A549 (cell line): ENCODE measurements around the gene TNS2. TPM values are rescaled to one million over a fixed set of nuclear protein-coding genes. Genes with fewer than 3 reads are reported as not detected.

Experiments
- ATAC-seq, 2 experiments: fragments of 200-7000 bp in 1 of 2; fragments of >200 bp in 1 of 2; cut with Nextera tagmentation in 1 of 2; cut with Tn5 transposase in 1 of 2; 3 replicates each; pipeline versions ENCODE4 v1.8.0 to v1.9.1; 2018 to 2020; ENCODE audit warnings: mild to moderate bottlenecking in 1 of 2, moderate library complexity in 1 of 2
- CTCF ChIA-PET: fragments of 300-600 bp; sonication (Branson Sonifier 250); formaldehyde crosslinking; extraction: SDS; loops from one replicate; lab custom pipeline; 2021; ENCODE audit warnings: antibody characterized with exemption, inconsistent platforms; lab: Yijun Ruan, JAX
- POLR2A ChIA-PET: fragments of 350-600 bp; formaldehyde crosslinking; extraction: SDS; loops from one replicate; lab custom pipeline; 2021; ENCODE audit warnings: antibody characterized with exemption, inconsistent platforms; lab: Yijun Ruan, JAX
- DNase-seq, 2 experiments: peaks; one replicate each; pipeline versions ENCODE4 v3.0.0 to v3.0.0-alpha.2; 2011 to 2016; ENCODE audit warnings: low read depth in 1 of 2, low spot score in 1 of 2
- FAIRE-seq: peaks from 2 replicates; lab custom pipeline; 2011; peaks lifted over from hg19 to GRCh38; lab: Jason Lieb, UNC
- H3K27ac ChIP-seq, 2 experiments: fragments of >200 bp; sonication (Bioruptor Twin); formaldehyde crosslinking; 3 replicates each; pipeline ENCODE4 v1.5.1; 2016 to 2017
- H3K4me1 ChIP-seq: fragments of >200 bp; sonication (Bioruptor Twin); formaldehyde crosslinking; 3 replicates; pipeline ENCODE4 v1.6.1; 2016
- H3K4me2 ChIP-seq: fragments of >200 bp; sonication (Bioruptor Twin); formaldehyde crosslinking; 3 replicates; pipeline ENCODE4 v1.6.1; 2016
- H3K4me3 ChIP-seq: fragments of >200 bp; sonication (Bioruptor Twin); formaldehyde crosslinking; 3 replicates; pipeline ENCODE4 v1.5.1; 2016
- H3K9me3 ChIP-seq: fragments of >200 bp; sonication (Bioruptor Twin); formaldehyde crosslinking; 3 replicates; pipeline ENCODE4 v1.6.1; 2016
- ATOH8 ChIP-seq: fragments of 250-450 bp; sonication (Bioruptor Pico); IDR thresholded peaks from 2 replicates; pipeline ENCODE4 v1.5.0; 2020; ENCODE audit warnings: low read depth, mild to moderate bottlenecking, moderate library complexity
- CBX8 ChIP-seq: fragments of 200-600 bp; sonication (generic); IDR thresholded peaks from 2 replicates; pipeline ENCODE4 v1.6.1; 2016
- CEBPB ChIP-seq, 2 experiments: fragments of >200 bp in 1 of 2; sonication (Bioruptor Twin) in 1 of 2; formaldehyde crosslinking in 1 of 2; IDR thresholded peaks; 2 replicates each; pipeline ENCODE4 v1.6.1; 2012 to 2016
- CHD2 ChIP-seq: fragments of 150-350 bp; IDR thresholded peaks from 2 replicates; pipeline ENCODE4 v1.6.1; 2014; ENCODE audit warnings: low read length; ENCODE audit not compliant: partially characterized antibody
- EHMT2 ChIP-seq: fragments of 200-600 bp; sonication (generic); IDR thresholded peaks from 2 replicates; pipeline ENCODE4 v1.6.1; 2016; ENCODE audit warnings: antibody characterized with exemption, low read depth, mild to moderate bottlenecking, moderate library complexity
- ELK1 ChIP-seq: fragments of 150-350 bp; IDR thresholded peaks from 2 replicates; pipeline ENCODE4 v1.6.1; 2014; ENCODE audit warnings: low read depth, mild to moderate bottlenecking, low read length
- GATA3 ChIP-seq: IDR thresholded peaks from 2 replicates; pipeline ENCODE4 v1.6.1; 2012; ENCODE audit warnings: borderline replicate concordance
- HES2 ChIP-seq: fragments of >200 bp; sonication (Bioruptor Twin); formaldehyde crosslinking; IDR thresholded peaks from 2 replicates; pipeline ENCODE4 v1.6.1; 2016
- HOXA7 ChIP-seq: fragments of 250-450 bp; sonication (Bioruptor Pico); IDR thresholded peaks from 2 replicates; pipeline ENCODE4 v1.5.0; 2020; ENCODE audit warnings: mild to moderate bottlenecking, moderate library complexity
- HOXB13 ChIP-seq: fragments of 250-450 bp; sonication (Bioruptor Pico); IDR thresholded peaks from 2 replicates; pipeline ENCODE4 v1.5.0; 2020; ENCODE audit warnings: low read depth, mild to moderate bottlenecking, moderate library complexity
- MAFK ChIP-seq: fragments of 450-650 bp; IDR thresholded peaks from 2 replicates; pipeline ENCODE4 v1.6.1; 2014; ENCODE audit not compliant: partially characterized antibody
- MYC ChIP-seq: IDR thresholded peaks from 2 replicates; pipeline ENCODE4 v1.6.1; 2012; ENCODE audit warnings: mild to moderate bottlenecking, inconsistent platforms, low read length, improper control_type of control experiment, borderline replicate concordance
- NFE2L2 ChIP-seq: fragments of 150-350 bp; conservative IDR thresholded peaks from 2 replicates; pipeline ENCODE4 v1.6.1; 2014; ENCODE audit warnings: low read length
- PHF8 ChIP-seq: fragments of 200-600 bp; sonication (generic); IDR thresholded peaks from 2 replicates; pipeline ENCODE4 v1.6.1; 2016; ENCODE audit warnings: low read depth, mild to moderate bottlenecking, antibody characterized with exemption, moderate library complexity, borderline replicate concordance
- RARB ChIP-seq: fragments of 250-450 bp; sonication (Bioruptor Pico); IDR thresholded peaks from 2 replicates; pipeline ENCODE4 v1.8.0; 2021; ENCODE audit warnings: mild to moderate bottlenecking, moderate library complexity
- REST ChIP-seq: fragments of 200-600 bp; sonication (generic); IDR thresholded peaks from 2 replicates; pipeline ENCODE4 v1.6.1; 2016; ENCODE audit warnings: antibody characterized with exemption, mild to moderate bottlenecking, moderate library complexity
- RNF2 ChIP-seq: fragments of 200-600 bp; sonication (generic); IDR thresholded peaks from 2 replicates; pipeline ENCODE4 v1.6.1; 2016; ENCODE audit warnings: low read depth, mild to moderate bottlenecking, antibody characterized with exemption, moderate library complexity, borderline replicate concordance
- SMC3 ChIP-seq: fragments of >200 bp; sonication (Bioruptor Twin); formaldehyde crosslinking; IDR thresholded peaks from 3 replicates; pipeline ENCODE4 v1.6.1; 2018; ENCODE audit warnings: inconsistent platforms
- ZC3H11A ChIP-seq: fragments of 450-650 bp; IDR thresholded peaks from 2 replicates; pipeline ENCODE4 v1.6.1; 2014; ENCODE audit warnings: antibody characterized with exemption, mild to moderate bottlenecking
- ZFP36 ChIP-seq: fragments of 450-650 bp; IDR thresholded peaks from 2 replicates; pipeline ENCODE4 v1.6.1; 2014; ENCODE audit warnings: borderline replicate concordance; ENCODE audit not compliant: partially characterized antibody
- WGBS: methylation state at CpG from one replicate; pipeline ENCODE4 v1.1.6; 2017; ENCODE audit errors: missing lambda C conversion rate; 5-methylcytosine and 5-hydroxymethylcytosine counted together
- polyA plus RNA-seq, 4 experiments: library from polyadenylated mRNA; depleted of rRNA in 3 of 4; stranded (reverse); fragments of >200 nt; fragmentation: RNase III in 1 of 4; extraction: RNeasy Plus Mini Kit Qiagen cat#74134 plus additional on column Dnase treatment in 1 of 4; gene quantifications; 2 replicates in 3 of 4; 3 replicates in 1 of 4; pipeline ENCODE4 v1.2.3, GENCODE V29; 2011 to 2017

The TNS2 gene
- polyA plus RNA-seq, 2 of the 4 experiments (the other 2 are of a cell fraction): 11.5 to 15.3 TPM

DNA sequence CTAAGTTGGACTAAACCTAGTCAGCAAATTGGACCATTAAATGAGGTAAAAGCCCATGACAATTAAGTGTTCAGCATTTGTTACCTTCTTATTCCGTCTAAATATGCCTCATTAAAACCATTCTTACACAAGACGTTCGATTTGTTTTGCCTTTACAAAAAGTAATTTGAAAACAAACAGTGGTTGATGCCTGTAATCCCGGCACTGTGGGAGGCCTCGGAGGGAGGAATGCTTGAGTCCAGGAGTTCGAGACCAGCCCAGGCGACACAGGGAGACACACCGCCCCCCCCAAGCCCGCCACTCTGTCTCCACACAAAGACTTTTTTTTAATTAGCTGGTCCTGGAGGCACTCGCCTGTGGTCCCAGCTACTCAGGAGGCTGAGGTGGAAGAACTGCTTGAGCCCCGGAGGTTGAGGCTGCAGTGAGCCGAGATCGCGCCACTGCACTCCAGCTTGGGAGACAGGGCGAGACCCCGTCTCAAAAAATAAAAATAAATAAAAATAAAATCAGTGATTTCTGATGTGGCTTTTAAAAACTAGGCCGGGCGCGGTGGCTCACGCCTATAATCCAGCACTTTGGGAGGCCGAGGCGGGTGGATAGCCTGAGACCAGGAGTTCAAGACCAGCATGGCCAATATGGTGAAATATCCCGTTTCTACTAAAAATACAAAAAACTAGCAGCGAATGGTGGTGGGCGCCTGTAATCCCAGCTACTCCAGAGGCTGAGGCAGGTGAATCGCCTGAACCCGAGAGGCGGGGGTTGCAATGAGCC lies 44.5 kb upstream of the TNS2 start:
- ATAC-seq: peak in 1 of 2 experiments; percentile 2; a peak in 1 of 6 replicates
- CTCF ChIA-PET: interaction anchor here (0.6 to 4.0 kb wide), 8 partner anchors 12 to 127 kb away, joined by 3 to 32 read pairs (median 4); no protein-coding TSS in a partner anchor
- 4% methylated on average over 28 of the region's 28 CpGs for WGBS

DNA sequence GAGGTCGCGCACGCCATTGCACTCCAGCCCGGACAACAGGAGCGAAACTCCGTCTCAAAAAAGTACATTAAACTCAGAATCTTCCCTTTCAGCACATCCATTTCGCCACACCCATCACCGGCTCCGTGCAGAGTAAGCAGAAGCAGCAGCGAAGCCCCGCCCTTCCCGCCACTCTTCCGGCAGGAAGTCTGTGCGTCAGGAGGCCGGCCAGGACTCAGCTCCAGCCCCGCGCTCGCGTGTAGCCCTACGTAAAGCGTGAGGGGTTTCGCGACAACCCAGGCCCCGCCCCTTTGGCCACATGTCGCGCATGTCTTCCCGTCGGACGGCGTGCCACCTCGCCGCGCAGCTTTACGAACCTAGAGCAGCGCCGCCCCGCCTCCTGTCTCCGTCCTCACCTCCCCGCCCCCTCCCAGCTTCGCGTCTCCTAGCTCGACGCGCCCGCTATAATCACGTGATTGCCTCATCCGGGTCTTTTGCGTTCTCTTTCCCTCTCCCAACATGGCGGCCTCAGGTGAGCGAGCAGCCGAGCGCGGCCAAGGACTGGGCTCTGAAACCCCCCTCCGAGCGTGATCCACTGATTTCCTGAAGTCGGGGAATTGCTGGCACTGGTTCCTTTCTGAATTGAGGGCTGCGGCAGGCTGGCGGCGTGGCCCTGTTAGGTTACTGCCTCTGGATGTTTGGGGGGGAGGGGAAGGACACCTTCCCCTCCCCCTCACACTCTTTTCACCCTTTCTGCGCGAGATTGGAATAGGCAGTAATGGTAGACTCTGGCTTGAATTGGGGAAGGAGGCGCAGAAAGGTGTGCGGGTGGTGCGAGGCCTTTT lies 43.7 kb upstream of the TNS2 start, which contains the start of gene EIF4B:
Gene EIF4B (plus strand): TSS at position 471 of the 824 bp plus-strand sequence. CDS start 28 bp downstream, at position 499.
- H3K9me3 ChIP-seq: no peaks in the 10 kb centered on the region
- H3K4me3 ChIP-seq: peak within 1 kb of the TSS; percentile 88
- ChIA-PET CTCF (interaction anchor here (0.6 to 4.0 kb wide), 7 partner anchors 13 to 128 kb away, joined by 3 to 32 read pairs (median 3); no protein-coding TSS in a partner anchor), POLR2A (interaction anchor here (0.5 to 3.5 kb wide), 28 partner anchors 9 to 859 kb away, joined by 3 to 44 read pairs (median 4); partner anchors contain the start of genes KRT8, TARBP2 and TNS2)
- H3K4me1 ChIP-seq: peaks cover 47% of the 10 kb centered on the region
- H3K27ac ChIP-seq: peak within 1 kb of the TSS; percentile 95 to 99
- peak within 1 kb of the TSS; percentile 88 for H3K4me2 ChIP-seq
- FAIRE-seq (peak; percentile 68), DNase-seq (peak; percentile 96 to 100), ATAC-seq (peak; percentile 94 to 95)
- 2% methylated on average over 54 of the region's 64 CpGs for WGBS
- TF ChIP-seq NFE2L2: no peak
- TF ChIP-seq GATA3: no peak
- TF ChIP-seq REST: no peak
- TF ChIP-seq CHD2: peak; percentile 83
- no peak for TF ChIP-seq HES2
- peak; percentile 63 for TF ChIP-seq HOXA7
- no peak for TF ChIP-seq SMC3
- peak; percentile 95 for TF ChIP-seq MAFK
- no peak for TF ChIP-seq ELK1
- no peak for TF ChIP-seq CBX8
- TF ChIP-seq ZFP36: no peak
- no peak for TF ChIP-seq RARB
- TF ChIP-seq EHMT2: no peak
- TF ChIP-seq ATOH8: peak; percentile 72; the same call in 1 of the 2 replicates
- no peak for TF ChIP-seq HOXB13
- peak in 1 of 2 experiments; percentile 21; a peak in 1 of 4 replicates for TF ChIP-seq CEBPB (IDR thresholded peaks at IDR 0.05)
- TF ChIP-seq MYC: peak; percentile 83
- peak; percentile 64; the same call in 1 of the 2 replicates for TF ChIP-seq PHF8

More for the DNA sequence above, 44.5 kb upstream of the TNS2 start:
- no peak for FAIRE-seq
- POLR2A ChIA-PET: interaction anchor here (0.5 to 3.5 kb wide), 25 partner anchors 8 to 858 kb away, joined by 3 to 44 read pairs (median 4); partner anchors contain the start of genes KRT8, TARBP2 and TNS2
- Histone ChIP-seq H3K4me1 (peaks cover 41% of the 10 kb centered on the region), H3K4me2 (peak overlapping the region; percentile 88), H3K9me3 (no peaks in the 10 kb centered on the region), H3K4me3 (peak overlapping the region; percentile 88), H3K27ac (peak overlapping the region; percentile 93 to 95)
- TF ChIP-seq RARB (no peak), ELK1 (no peak), PHF8 (peak; percentile 59; the same call in 1 of the 2 replicates), ZC3H11A (no peak), ATOH8 (no peak), RNF2 (no peak), MAFK (peak; percentile 38)
- DNase-seq: peak in 1 of 2 experiments; percentile 33
